K562 (cell line): ENCODE results near the gene KBTBD3. TPM values are rescaled to one million over a fixed set of nuclear protein-coding genes. Genes with fewer than 3 reads are reported as not detected.

Experiments used
- ATAC-seq: fragments of 200-7000 bp; cut with Tn5 transposase; 3 replicates; pipeline ENCODE4 v1.9.1; 2020; ENCODE audit warnings: moderate library complexity
- BruUV-seq: library from RNA; stranded (reverse); fragments of 400-500 nt; replicated peaks from 2 replicates; lab custom pipeline; 2021; lab: Mats Ljungman, UMichigan
- CTCF ChIA-PET: fragments of 300-600 bp; formaldehyde crosslinking; extraction: SDS; loops from one replicate; lab custom pipeline; 2021; ENCODE audit warnings: low intra/inter-chr PET ratio; lab: Yijun Ruan, JAX
- POLR2A ChIA-PET: fragments of 300-600, 350-650 bp; sonication (Branson Sonifier 250); formaldehyde crosslinking; extraction: SDS; loops from one replicate; lab custom pipeline; 2021; ENCODE audit warnings: antibody characterized with exemption, inconsistent platforms; lab: Yijun Ruan, JAX
- DNase-seq, 4 experiments: peaks; one replicate each; pipeline versions ENCODE4 v3.0.0 to v3.0.0-alpha.2; 2011 to 2018; ENCODE audit warnings: low spot score in 3 of 4, mixed read lengths in 3 of 4; ENCODE audit errors: extremely low read depth in 1 of 4
- FAIRE-seq: peaks from 2 replicates; lab custom pipeline; 2011; peaks lifted over from hg19 to GRCh38; lab: Jason Lieb, UNC
- H2AFZ ChIP-seq: 2 replicates; pipeline ENCODE4 v1.6.0; 2011; ENCODE audit warnings: low read depth, low read length, control low read depth, inconsistent platforms
- H3K27ac ChIP-seq: fragments of 200-600 bp; 3 replicates; pipeline ENCODE4 v1.8.0; 2011; ENCODE audit warnings: low read depth, mild to moderate bottlenecking, control low read depth, inconsistent platforms, low read length, moderate library complexity, mixed read lengths; ENCODE audit errors: extremely low read depth
- H3K27me3 ChIP-seq, 2 experiments: fragments of 300-600 bp in 1 of 2; 2 replicates in 1 of 2; 3 replicates in 1 of 2; pipeline versions ENCODE4 v1.6.0 to v1.8.0; 2011; ENCODE audit warnings: inconsistent platforms in 2 of 2, low read length in 2 of 2, mild to moderate bottlenecking in 1 of 2, mixed read lengths in 1 of 2, moderate library complexity in 1 of 2; ENCODE audit not compliant: control insufficient read depth in 2 of 2, insufficient read depth in 2 of 2
- H3K36me3 ChIP-seq: fragments of 300-600 bp; 3 replicates; pipeline ENCODE4 v1.8.0; 2011; ENCODE audit warnings: mild to moderate bottlenecking, low read length, inconsistent platforms; ENCODE audit not compliant: control insufficient read depth, insufficient read depth
- H3K4me1 ChIP-seq, 2 experiments: fragments of 200-600 bp in 1 of 2; replicated peaks in 1 of 2; 2 replicates in 1 of 2; 3 replicates in 1 of 2; pipeline versions ENCODE4 v1.5.1 to v1.8.0; 2011; ENCODE audit warnings: inconsistent platforms in 2 of 2, low read length in 2 of 2, mild to moderate bottlenecking in 1 of 2, mixed read lengths in 1 of 2, moderate library complexity in 1 of 2; ENCODE audit not compliant: control insufficient read depth in 2 of 2, insufficient read depth in 2 of 2
- H3K4me2 ChIP-seq: 2 replicates; pipeline ENCODE4 v1.6.1; 2011; ENCODE audit warnings: low read length, control low read depth, inconsistent platforms, mixed read lengths; ENCODE audit not compliant: insufficient read depth
- H3K4me3 ChIP-seq: fragments of 200-600 bp; sonication (generic), shearing (Covaris generic); 2 replicates; pipeline ENCODE4 v1.5.1; 2016; ENCODE audit warnings: control low read depth, inconsistent platforms
- H3K79me2 ChIP-seq: fragments of 200-600 bp; 3 replicates; pipeline ENCODE4 v1.8.0; 2011; ENCODE audit warnings: low read length, inconsistent platforms; ENCODE audit not compliant: control insufficient read depth, insufficient read depth
- H3K9ac ChIP-seq, 2 experiments: 2 replicates each; pipeline versions ENCODE4 v1.6.0 to v1.6.1; 2011; ENCODE audit warnings: low read depth in 2 of 2, low read length in 2 of 2, control low read depth in 1 of 2, inconsistent platforms in 1 of 2, mild to moderate bottlenecking in 1 of 2, mixed read lengths in 1 of 2; ENCODE audit not compliant: insufficient read depth in 1 of 2
- H3K9me1 ChIP-seq: one replicate; pipeline ENCODE4 v1.6.0; 2011; ENCODE audit warnings: inconsistent platforms, mild to moderate bottlenecking, low read length, moderate library complexity; ENCODE audit not compliant: control insufficient read depth, insufficient read depth
- H3K9me3 ChIP-seq: replicated peaks from 2 replicates; pipeline ENCODE4 v1.5.1; 2011; ENCODE audit warnings: low read depth, low read length, inconsistent platforms; ENCODE audit not compliant: control insufficient read depth, insufficient read depth
- H4K20me1 ChIP-seq: replicated peaks from 2 replicates; pipeline ENCODE4 v1.6.1; 2011; ENCODE audit warnings: low read length, inconsistent platforms, mixed read lengths; ENCODE audit not compliant: control insufficient read depth, insufficient read depth
- DMBX1 ChIP-seq: fragments of 250-450 bp; sonication (Bioruptor Pico); IDR thresholded peaks from 2 replicates; pipeline ENCODE4 v1.8.0; 2022; ENCODE audit warnings: inconsistent platforms, mild to moderate bottlenecking, moderate library complexity, borderline replicate concordance
- GTF2F1 ChIP-seq: IDR thresholded peaks from 2 replicates; pipeline ENCODE4 v1.6.1; 2011; ENCODE audit warnings: low read depth, low read length, improper control_type of control experiment
- KAT7 ChIP-seq: sonication (generic); formaldehyde crosslinking; IDR thresholded peaks from 2 replicates; pipeline ENCODE4 v1.8.0; 2022; ENCODE audit warnings: missing genetic modification reagents, mild to moderate bottlenecking, borderline replicate concordance
- NFE2 ChIP-seq: IDR thresholded peaks from 2 replicates; pipeline ENCODE4 v1.6.1; 2014; ENCODE audit warnings: antibody characterized with exemption, low read depth
- PHF8 ChIP-seq: fragments of 200-600 bp; sonication (generic); IDR thresholded peaks from 2 replicates; pipeline ENCODE4 v1.6.1; 2012; ENCODE audit warnings: mixed run types, mild to moderate bottlenecking, inconsistent platforms, low read length, moderate library complexity, borderline replicate concordance
- U2AF2 ChIP-seq: fragments of 200-400 bp; formaldehyde crosslinking; optimal IDR thresholded peaks from 2 replicates; pipeline ENCODE3; 2017; ENCODE audit warnings: low read depth, mild to moderate bottlenecking, low read length
- ZFP36 ChIP-seq: fragments of 150-350 bp; IDR thresholded peaks from 2 replicates; pipeline ENCODE4 v1.6.1; 2018; ENCODE audit warnings: low read length, low read depth; ENCODE audit not compliant: partially characterized antibody
- ZNF436 ChIP-seq: fragments of 250-450, 450-650 bp; sonication (Bioruptor Pico); formaldehyde crosslinking; IDR thresholded peaks from 2 replicates; pipeline ENCODE4 v1.7.0; 2020; ENCODE audit warnings: mild to moderate bottlenecking
- WGBS: fragments of 100-300 bp; shearing (Covaris generic); methylation state at CpG from one replicate; pipeline ENCODE4 v1.1.6; 2016; ENCODE audit warnings: low coverage, mixed read lengths; ENCODE audit not compliant: insufficient coverage; ENCODE audit errors: missing lambda C conversion rate; 5-methylcytosine and 5-hydroxymethylcytosine counted together
- in situ Hi-C: fragments of 300-500 bp; cut with MboI; formaldehyde crosslinking; loops from 4 replicates; pipeline ENCODE4 v1.15.0; 2018; ENCODE audit warnings: inconsistent platforms, mixed read lengths
- intact Hi-C: fragments of 100-400 bp; cut with micrococcal nuclease; formaldehyde crosslinking; loops from 2 replicates; pipeline ENCODE4 v1.14.2; 2022
- polyA plus RNA-seq, 8 experiments: library from polyadenylated mRNA; depleted of rRNA in 4 of 8; stranded (reverse) in 5 of 8; unstranded in 3 of 8; fragments of >200 nt; fragmentation: Nextera tagmentation in 2 of 8; fragmentation: Illumina TruSeq in 1 of 8; extraction: Ambion mirVana in 2 of 8; extraction: Trizol in 1 of 8; gene quantifications; 2 replicates each; pipeline versions ENCODE4 v1.2.1 to v1.2.3, GENCODE V29; 2011 to 2014; ENCODE audit warnings: inconsistent platforms in 1 of 8, missing spikeins in 1 of 8
- total RNA-seq, 7 experiments: library from RNA; depleted of rRNA in 6 of 7; stranded (reverse); fragments of >200 nt in 6 of 7; fragmentation: Illumina TruSeq in 2 of 7; extraction: Trizol in 2 of 7; gene quantifications; 2 replicates each; pipeline versions ENCODE4 v1.2.1 to v1.2.3, GENCODE V29; 2011 to 2021; ENCODE audit warnings: low replicate concordance in 1 of 7
- TF ChIP-seq, protein P1 (sequence below): fragments of 200-800 bp; sonication (Bioruptor generic); IDR thresholded peaks from 2 replicates; pipeline ENCODE4 v1.6.1; 2017; ENCODE audit warnings: missing genetic modification characterization, missing compliant biosample characterization
- TF ChIP-seq, protein P2 (sequence below): fragments of 450-650 bp; IDR thresholded peaks from one replicate; pipeline ENCODE4 v1.6.1; 2018; ENCODE audit warnings: mild to moderate bottlenecking, moderate library complexity; ENCODE audit not compliant: partially characterized antibody

KBTBD3 gene
- total and polyA plus RNA-seq, 9 of the 15 experiments (the other 6 are each of a cell fraction or from before 2014, with no cell fraction given), result 4.2 to 31.2 (median 6.4) TPM

DNA sequence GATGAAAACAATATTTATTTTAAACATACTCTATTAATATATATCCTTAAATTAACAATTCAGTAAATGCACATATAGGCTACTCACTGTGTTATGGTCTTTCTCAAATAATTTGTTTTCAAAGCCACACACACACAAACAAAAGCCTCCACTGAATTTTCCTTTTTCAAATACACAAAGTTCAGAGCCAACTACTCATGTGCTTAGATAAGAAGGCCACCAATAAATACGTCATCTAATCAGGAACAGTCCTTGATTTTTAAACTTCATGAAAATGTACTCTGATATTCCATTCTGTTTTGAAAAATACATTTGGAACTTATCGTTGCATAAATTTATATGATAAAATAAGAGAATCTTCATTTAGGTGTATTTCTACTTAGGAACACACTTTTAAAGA lies 26.0 kb downstream of the KBTBD3 start:
- H3K4me3 ChIP-seq, result no peak overlapping the region
- H3K79me2 ChIP-seq, result no peaks in the 10 kb centered on the region
- DNase-seq, result no peak
- FAIRE-seq, result no peak
- in situ Hi-C loops, result no loop called here
- intact Hi-C loops, result no loop called here
- H3K9me1 ChIP-seq, result no peaks in the 10 kb centered on the region
- no peak overlapping the region for H3K9ac ChIP-seq
- no peaks in the 10 kb centered on the region for H4K20me1 ChIP-seq
- H3K4me2 ChIP-seq, result no peak overlapping the region
- H2AFZ ChIP-seq, result no peak overlapping the region
- 0% methylated on average over 2 of the region's 2 CpGs for WGBS
- no TSS peak for BruUV-seq
- no peak for ATAC-seq
- H3K36me3 ChIP-seq, result no peaks in the 10 kb centered on the region
- no peak overlapping the region for H3K27ac ChIP-seq
- CTCF ChIA-PET, result no interaction called here
- H3K9me3 ChIP-seq, result no peaks in the 10 kb centered on the region
- POLR2A ChIA-PET, result no interaction called here
- H3K27me3 ChIP-seq, result no peaks in the 10 kb centered on the region
- H3K4me1 ChIP-seq, result no peaks in the 10 kb centered on the region
- TF ChIP-seq DMBX1 (CRISPR knock-in tag), result no peak
- TF ChIP-seq PHF8, result no peak
- TF ChIP-seq GTF2F1, result no peak
- no peak for TF ChIP-seq U2AF2
- TF ChIP-seq ZNF436 (CRISPR knock-in tag), result no peak
- TF ChIP-seq, protein P1, sequence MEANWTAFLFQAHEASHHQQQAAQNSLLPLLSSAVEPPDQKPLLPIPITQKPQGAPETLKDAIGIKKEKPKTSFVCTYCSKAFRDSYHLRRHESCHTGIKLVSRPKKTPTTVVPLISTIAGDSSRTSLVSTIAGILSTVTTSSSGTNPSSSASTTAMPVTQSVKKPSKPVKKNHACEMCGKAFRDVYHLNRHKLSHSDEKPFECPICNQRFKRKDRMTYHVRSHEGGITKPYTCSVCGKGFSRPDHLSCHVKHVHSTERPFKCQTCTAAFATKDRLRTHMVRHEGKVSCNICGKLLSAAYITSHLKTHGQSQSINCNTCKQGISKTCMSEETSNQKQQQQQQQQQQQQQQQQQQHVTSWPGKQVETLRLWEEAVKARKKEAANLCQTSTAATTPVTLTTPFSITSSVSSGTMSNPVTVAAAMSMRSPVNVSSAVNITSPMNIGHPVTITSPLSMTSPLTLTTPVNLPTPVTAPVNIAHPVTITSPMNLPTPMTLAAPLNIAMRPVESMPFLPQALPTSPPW (CRISPR knock-in tag), result no peak
- no peak for TF ChIP-seq KAT7 (CRISPR knock-in tag)
- TF ChIP-seq NFE2, result no peak
- TF ChIP-seq ZFP36, result no peak
- TF ChIP-seq, protein P2, sequence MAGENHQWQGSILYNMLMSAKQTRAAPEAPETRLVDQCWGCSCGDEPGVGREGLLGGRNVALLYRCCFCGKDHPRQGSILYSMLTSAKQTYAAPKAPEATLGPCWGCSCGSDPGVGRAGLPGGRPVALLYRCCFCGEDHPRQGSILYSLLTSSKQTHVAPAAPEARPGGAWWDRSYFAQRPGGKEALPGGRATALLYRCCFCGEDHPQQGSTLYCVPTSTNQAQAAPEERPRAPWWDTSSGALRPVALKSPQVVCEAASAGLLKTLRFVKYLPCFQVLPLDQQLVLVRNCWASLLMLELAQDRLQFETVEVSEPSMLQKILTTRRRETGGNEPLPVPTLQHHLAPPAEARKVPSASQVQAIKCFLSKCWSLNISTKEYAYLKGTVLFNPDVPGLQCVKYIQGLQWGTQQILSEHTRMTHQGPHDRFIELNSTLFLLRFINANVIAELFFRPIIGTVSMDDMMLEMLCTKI, result no peak
